DMS114 treated with DMSO at 0.1 percent for 48 hours (cell line): ENCODE data around the gene NPAS3.

Experiments
- DNase-seq: peaks from one replicate; lab custom pipeline; 2025; ENCODE audit not compliant: unreplicated experiment; lab: John Stamatoyannopoulos, UW

NPAS3 gene

GRCh38 chr14:33542338-33543287, 603.9 kb downstream of the NPAS3 start:
- DNase-seq = no peak

GRCh38 chr14:33545696-33546095, 607.0 kb downstream of the NPAS3 start:
- DNase-seq = no peak

GRCh38 chr14:33548606-33549005, 609.9 kb downstream of the NPAS3 start:
- DNase-seq = no peak

GRCh38 chr14:33551963-33552362, 613.3 kb downstream of the NPAS3 start:
- no peak for DNase-seq

- no peak for DNase-seq
Observed at GRCh38 chr14:33553706-33554278, 615.1 kb downstream of the NPAS3 start.

GRCh38 chr14:33554988-33555387, 616.3 kb downstream of the NPAS3 start:
- DNase-seq = no peak

- DNase-seq = no peak
Observed at GRCh38 chr14:33555710-33556350, 617.2 kb downstream of the NPAS3 start.

GRCh38 chr14:33556382-33557121, 617.9 kb downstream of the NPAS3 start:
- DNase-seq = no peak

GRCh38 chr14:33560718-33561431, 622.2 kb downstream of the NPAS3 start:
- no peak for DNase-seq

GRCh38 chr14:33561488-33562175, 623.0 kb downstream of the NPAS3 start:
- DNase-seq = no peak

GRCh38 chr14:33563191-33563900, 624.7 kb downstream of the NPAS3 start:
- DNase-seq = no peak

- no peak for DNase-seq
Observed at GRCh38 chr14:33563901-33564197, 625.2 kb downstream of the NPAS3 start.

- DNase-seq = no peak
Observed at GRCh38 chr14:33564774-33565630, 626.3 kb downstream of the NPAS3 start.

- DNase-seq = no peak
Observed at GRCh38 chr14:33566082-33566481, 627.4 kb downstream of the NPAS3 start.

- no peak for DNase-seq
Observed at GRCh38 chr14:33567023-33567728, 628.5 kb downstream of the NPAS3 start.

GRCh38 chr14:33567731-33568130, 629.1 kb downstream of the NPAS3 start:
- no peak for DNase-seq

- DNase-seq = no peak
Observed at GRCh38 chr14:33568935-33569579, 630.4 kb downstream of the NPAS3 start.
